Smooth muscle cell (in vitro differentiated cells): ENCODE results near the gene C10orf62. TPM values are rescaled to one million over a fixed set of nuclear protein-coding genes. Genes with fewer than 3 reads are reported as not detected.
A peak's percentile ranks its signal among the peaks of the same experiment; 100 is the strongest.

ENCODE experiments used
- DNase-seq: peaks from one replicate; lab custom pipeline; 2025; ENCODE audit not compliant: unreplicated experiment; lab: John Stamatoyannopoulos, UW
- H2AFZ ChIP-seq: fragments of 200-600 bp; sonication (generic); 2 replicates; pipeline ENCODE4 v1.6.0; 2016; ENCODE audit warnings: antibody characterized with exemption, low read depth, mild to moderate bottlenecking
- H3F3A ChIP-seq: fragments of 200-600 bp; sonication (generic); 2 replicates; pipeline ENCODE4 v1.6.0; 2017; ENCODE audit warnings: antibody characterized with exemption, low read depth
- H3K27ac ChIP-seq: fragments of 200-600 bp; sonication (generic); 2 replicates; pipeline ENCODE4 v1.5.1; 2016; ENCODE audit warnings: low read depth, mild to moderate bottlenecking
- H3K27me3 ChIP-seq: fragments of 200-600 bp; sonication (generic); 2 replicates; pipeline ENCODE4 v1.6.1; 2016; ENCODE audit warnings: low read depth, mild to moderate bottlenecking
- H3K36me3 ChIP-seq: fragments of 200-600 bp; sonication (generic); 2 replicates; pipeline ENCODE4 v1.5.1; 2016; ENCODE audit warnings: low read depth
- H3K4me1 ChIP-seq: fragments of 200-600 bp; sonication (generic); 2 replicates; pipeline ENCODE4 v1.5.1; 2016; ENCODE audit warnings: low read depth
- H3K4me2 ChIP-seq: fragments of 200-600 bp; sonication (generic); 2 replicates; pipeline ENCODE4 v1.6.0; 2016; ENCODE audit warnings: mild to moderate bottlenecking
- H3K4me3 ChIP-seq: fragments of 200-600 bp; sonication (generic); 2 replicates; pipeline ENCODE4 v1.5.1; 2016; ENCODE audit warnings: mild to moderate bottlenecking
- H3K79me2 ChIP-seq: fragments of 200-600 bp; sonication (generic); 2 replicates; pipeline ENCODE4 v1.6.0; 2016; ENCODE audit warnings: low read depth, mild to moderate bottlenecking
- H3K9ac ChIP-seq: fragments of 200-600 bp; sonication (generic); 2 replicates; pipeline ENCODE4 v1.6.0; 2016; ENCODE audit warnings: low read depth
- H3K9me3 ChIP-seq: fragments of 200-600 bp; sonication (generic); replicated peaks from 2 replicates; pipeline ENCODE4 v1.5.1; 2016; ENCODE audit warnings: low read depth
- H4K20me1 ChIP-seq: fragments of 200-600 bp; sonication (generic); 2 replicates; pipeline ENCODE4 v1.6.0; 2016; ENCODE audit warnings: low read depth
- CTCF ChIP-seq: fragments of 200-600 bp; sonication (generic); IDR thresholded peaks from 2 replicates; pipeline ENCODE4 v1.5.1; 2017; ENCODE audit warnings: borderline replicate concordance, mild to moderate bottlenecking, antibody characterized with exemption; ENCODE audit not compliant: insufficient read depth, poor library complexity, severe bottlenecking
- WGBS: methylation state at CpG from one replicate; pipeline ENCODE4 v1.1.7; 2016; ENCODE audit warnings: low lambda C conversion rate; 5-methylcytosine and 5-hydroxymethylcytosine counted together
- polyA plus RNA-seq: library from polyadenylated mRNA; unstranded; fragments of >200 nt; fragmentation: Nextera tagmentation; extraction: Ambion mirVana; gene quantifications from 2 replicates; pipeline ENCODE4 v1.2.1, GENCODE V29; 2016
- total RNA-seq: library from RNA; depleted of rRNA; stranded (reverse); fragments of >200 nt; gene quantifications from 2 replicates; pipeline ENCODE4 v1.2.3, GENCODE V29; 2014

C10orf62 gene
- total and polyA plus RNA-seq, 2 experiments from 2014 or later: not detected

GRCh38 chr10:97543025-97543546 lies 46.4 kb upstream of the C10orf62 start:
- no peak for TF ChIP-seq CTCF
- Histone ChIP-seq H3K27ac (peak overlapping the region; percentile 99), H3K9me3 (no peaks in the 10 kb centered on the region), H3K4me2 (peak overlapping the region; percentile 74), H2AFZ (no peak overlapping the region), H3F3A (peaks cover 31% of the 10 kb centered on the region), H3K79me2 (peaks cover 33% of the 10 kb centered on the region), H4K20me1 (no peaks in the 10 kb centered on the region), H3K9ac (peak overlapping the region; percentile 93), H3K36me3 (no peaks in the 10 kb centered on the region), H3K4me1 (peaks cover 34% of the 10 kb centered on the region), H3K27me3 (no peaks in the 10 kb centered on the region), H3K4me3 (no peak overlapping the region)
- 16% methylated on average over 10 of the region's 10 CpGs for WGBS
- DNase-seq: peak; percentile 42

- no peak overlapping the region for H3K27ac ChIP-seq
- H3F3A ChIP-seq: peaks cover 27% of the 10 kb centered on the region
- WGBS: 89% methylated on average over 18 of the region's 18 CpGs
- H4K20me1 ChIP-seq: no peaks in the 10 kb centered on the region
- no peak overlapping the region for H3K4me2 ChIP-seq
- H2AFZ ChIP-seq: no peak overlapping the region
- no peak overlapping the region for H3K4me3 ChIP-seq
- no peaks in the 10 kb centered on the region for H3K36me3 ChIP-seq
- H3K27me3 ChIP-seq: no peaks in the 10 kb centered on the region
- peaks cover 47% of the 10 kb centered on the region for H3K4me1 ChIP-seq
- H3K9ac ChIP-seq: no peak overlapping the region
- no peak for DNase-seq
- no peak for TF ChIP-seq CTCF
- H3K9me3 ChIP-seq: no peaks in the 10 kb centered on the region
- peaks cover 42% of the 10 kb centered on the region for H3K79me2 ChIP-seq
Observed at GRCh38 chr10:97546456-97547270, 42.9 kb upstream of the C10orf62 start.

GRCh38 chr10:97547271-97547600 lies 42.3 kb upstream of the C10orf62 start:
- Histone ChIP-seq H3K27me3 (no peaks in the 10 kb centered on the region), H3F3A (peaks cover 27% of the 10 kb centered on the region), H3K36me3 (no peaks in the 10 kb centered on the region), H3K4me3 (no peak overlapping the region), H3K4me2 (no peak overlapping the region), H3K4me1 (peaks cover 47% of the 10 kb centered on the region), H3K9ac (no peak overlapping the region), H4K20me1 (no peaks in the 10 kb centered on the region), H3K27ac (peak overlapping the region; percentile 97), H3K9me3 (no peaks in the 10 kb centered on the region), H3K79me2 (peaks cover 45% of the 10 kb centered on the region), H2AFZ (no peak overlapping the region)
- TF ChIP-seq CTCF: no peak
- DNase-seq: no peak
- 87% methylated on average over 4 of the region's 4 CpGs for WGBS
